Keratinocyte (primary cell): ENCODE measurements around the gene TP53BP1. TPM values are rescaled to one million over a fixed set of nuclear protein-coding genes. Genes with fewer than 3 reads are reported as not detected.

Source experiments
- DNase-seq: peaks from one replicate; pipeline ENCODE4 v3.0.0-alpha.2; 2011; ENCODE audit warnings: low read depth, missing footprints, low spot score
- FAIRE-seq: peaks from 2 replicates; lab custom pipeline; 2011; peaks lifted over from hg19 to GRCh38; lab: Jason Lieb, UNC
- H2AFZ ChIP-seq: 2 replicates; pipeline ENCODE4 v1.6.0; 2012; ENCODE audit warnings: low read length, control low read depth, inconsistent platforms; ENCODE audit not compliant: control insufficient read depth
- H3K27ac ChIP-seq: 2 replicates; pipeline ENCODE4 v1.5.1; 2011; ENCODE audit warnings: low read length; ENCODE audit not compliant: control insufficient read depth, insufficient read depth
- H3K27me3 ChIP-seq: 3 replicates; pipeline ENCODE4 v1.6.0; 2011; ENCODE audit warnings: low read length; ENCODE audit not compliant: control insufficient read depth, insufficient read depth; ENCODE audit errors: extremely low read depth
- H3K36me3 ChIP-seq, 2 experiments: 2 replicates in 1 of 2; 3 replicates in 1 of 2; pipeline ENCODE4 v1.5.1; 2011; ENCODE audit warnings: low read length in 2 of 2, mild to moderate bottlenecking in 1 of 2; ENCODE audit not compliant: control insufficient read depth in 2 of 2, insufficient read depth in 2 of 2; ENCODE audit errors: extremely low read depth in 1 of 2
- H3K4me1 ChIP-seq: 3 replicates; pipeline ENCODE4 v1.5.1; 2011; ENCODE audit warnings: low read length; ENCODE audit not compliant: control insufficient read depth, insufficient read depth; ENCODE audit errors: extremely low read depth
- H3K4me2 ChIP-seq: 3 replicates; pipeline ENCODE4 v1.6.0; 2011; ENCODE audit warnings: low read depth, low read length; ENCODE audit not compliant: control insufficient read depth, insufficient read depth; ENCODE audit errors: extremely low read depth
- H3K4me3 ChIP-seq, 3 experiments: fragments of 200-600 bp in 1 of 3; sonication (generic) in 1 of 3; 2 replicates in 2 of 3; 3 replicates in 1 of 3; pipeline ENCODE4 v1.5.1; 2011 to 2016; ENCODE audit warnings: low read length in 3 of 3, mild to moderate bottlenecking in 3 of 3, control low read depth in 2 of 3, inconsistent platforms in 1 of 3, low read depth in 1 of 3, mixed read lengths in 1 of 3, mixed run types in 1 of 3, moderate library complexity in 1 of 3; ENCODE audit not compliant: control insufficient read depth in 2 of 3, insufficient read depth in 2 of 3; ENCODE audit errors: extremely low read depth in 1 of 3
- H3K79me2 ChIP-seq: 2 replicates; pipeline ENCODE4 v1.6.0; 2012; ENCODE audit warnings: low read length; ENCODE audit not compliant: control insufficient read depth, insufficient read depth
- H3K9ac ChIP-seq: 3 replicates; pipeline ENCODE4 v1.6.0; 2011; ENCODE audit warnings: low read length; ENCODE audit not compliant: control insufficient read depth, insufficient read depth; ENCODE audit errors: extremely low read depth
- H3K9me1 ChIP-seq: 3 replicates; pipeline ENCODE4 v1.6.0; 2011; ENCODE audit warnings: low read length; ENCODE audit not compliant: control insufficient read depth, insufficient read depth; ENCODE audit errors: extremely low read depth
- H3K9me3 ChIP-seq: 2 replicates; pipeline ENCODE4 v1.5.1; 2012; ENCODE audit warnings: low read depth, low read length; ENCODE audit not compliant: control insufficient read depth
- H4K20me1 ChIP-seq: 3 replicates; pipeline ENCODE4 v1.6.0; 2011; ENCODE audit warnings: low read length; ENCODE audit not compliant: control insufficient read depth, insufficient read depth; ENCODE audit errors: extremely low read depth
- EZH2 ChIP-seq: IDR thresholded peaks from one replicate; pipeline ENCODE4 v1.6.1; 2012; ENCODE audit warnings: inconsistent platforms, mild to moderate bottlenecking, low read length, moderate library complexity
- dilution Hi-C: fragments of 300-500 bp; cut with MboI; formaldehyde crosslinking; loops from one replicate; pipeline ENCODE4 v1.7.0; 2020; ENCODE audit warnings: low sequenced_read_pairs; ENCODE audit not compliant: extremely low pct_ligation_motif_present
- polyA plus RNA-seq, 5 experiments: library from polyadenylated mRNA; depleted of rRNA in 3 of 5; stranded (reverse) in 3 of 5; stranded (forward) in 1 of 5; unstranded in 1 of 5; fragments of >200 nt; gene quantifications; 1 replicate in 1 of 5; 2 replicates in 3 of 5; 3 replicates in 1 of 5; pipeline versions ENCODE4 v1.2.1 to v1.2.3, GENCODE V29; 2011 to 2012; ENCODE audit warnings: missing spikeins in 2 of 5, low read depth in 1 of 5, low replicate concordance in 1 of 5
- TF ChIP-seq, protein P1 (sequence below), 3 experiments: IDR thresholded peaks in 1 of 3; conservative IDR thresholded peaks in 1 of 3; optimal IDR thresholded peaks in 1 of 3; 2 replicates in 2 of 3; 3 replicates in 1 of 3; pipeline versions ENCODE3 to v1.5.1; 2011; ENCODE audit warnings: low read length in 3 of 3, mild to moderate bottlenecking in 3 of 3, moderate library complexity in 2 of 3, control low read depth in 1 of 3, inconsistent platforms in 1 of 3; ENCODE audit not compliant: insufficient read depth in 2 of 3; ENCODE audit errors: extremely low read depth in 1 of 3

TP53BP1 gene
- polyA plus RNA-seq, 1 donor (not counting 4 experiments of a cell fraction or from before 2014, with no cell fraction given) = 30.7 TPM

DNA sequence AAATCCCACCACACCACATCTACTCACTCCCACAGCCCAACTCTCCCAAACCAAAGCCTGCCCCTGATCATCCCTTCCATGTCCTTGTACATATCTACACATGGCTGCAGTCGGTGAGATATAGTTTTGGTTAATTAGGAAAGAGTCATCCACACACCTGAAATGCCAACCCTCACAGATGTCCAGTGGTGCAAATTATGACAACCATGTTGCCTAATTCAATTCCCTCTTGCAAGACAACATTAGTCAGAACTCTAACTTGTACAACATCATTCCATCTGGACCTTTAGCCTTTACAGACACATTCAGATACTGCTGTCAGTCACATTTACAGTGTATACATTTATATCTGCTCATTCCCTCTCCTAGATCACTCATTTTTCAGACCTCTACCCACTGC is 80.9 kb downstream of the TP53BP1 start:
- TF ChIP-seq, protein P1, sequence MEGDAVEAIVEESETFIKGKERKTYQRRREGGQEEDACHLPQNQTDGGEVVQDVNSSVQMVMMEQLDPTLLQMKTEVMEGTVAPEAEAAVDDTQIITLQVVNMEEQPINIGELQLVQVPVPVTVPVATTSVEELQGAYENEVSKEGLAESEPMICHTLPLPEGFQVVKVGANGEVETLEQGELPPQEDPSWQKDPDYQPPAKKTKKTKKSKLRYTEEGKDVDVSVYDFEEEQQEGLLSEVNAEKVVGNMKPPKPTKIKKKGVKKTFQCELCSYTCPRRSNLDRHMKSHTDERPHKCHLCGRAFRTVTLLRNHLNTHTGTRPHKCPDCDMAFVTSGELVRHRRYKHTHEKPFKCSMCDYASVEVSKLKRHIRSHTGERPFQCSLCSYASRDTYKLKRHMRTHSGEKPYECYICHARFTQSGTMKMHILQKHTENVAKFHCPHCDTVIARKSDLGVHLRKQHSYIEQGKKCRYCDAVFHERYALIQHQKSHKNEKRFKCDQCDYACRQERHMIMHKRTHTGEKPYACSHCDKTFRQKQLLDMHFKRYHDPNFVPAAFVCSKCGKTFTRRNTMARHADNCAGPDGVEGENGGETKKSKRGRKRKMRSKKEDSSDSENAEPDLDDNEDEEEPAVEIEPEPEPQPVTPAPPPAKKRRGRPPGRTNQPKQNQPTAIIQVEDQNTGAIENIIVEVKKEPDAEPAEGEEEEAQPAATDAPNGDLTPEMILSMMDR (optimal IDR thresholded peaks at IDR 0.05 in 1 of 3, IDR thresholded peaks at IDR 0.05 in 1 of 3, conservative IDR thresholded peaks at IDR 0.05 in 1 of 3; ENCODE audit: extremely low read depth in 1 of 3, insufficient read depth in 2 of 3, low read length in 3 of 3) = no peak
- no peak for TF ChIP-seq EZH2
- Histone ChIP-seq H4K20me1 (no peaks in the 10 kb centered on the region), H3K4me3 (no peak overlapping the region), H3K4me2 (no peak overlapping the region), H3K9ac (no peak overlapping the region), H3K4me1 (no peaks in the 10 kb centered on the region), H3K27ac (no peak overlapping the region), H2AFZ (no peak overlapping the region), H3K9me3 (no peaks in the 10 kb centered on the region), H3K36me3 (peaks cover 29 to 31% of the 10 kb centered on the region in 2 experiments), H3K27me3 (no peaks in the 10 kb centered on the region), H3K79me2 (no peaks in the 10 kb centered on the region), H3K9me1 (no peaks in the 10 kb centered on the region)
- FAIRE-seq (no peak), DNase-seq (no peak)
- dilution Hi-C loops = no loop called here

- Histone ChIP-seq H2AFZ (no peak overlapping the region), H3K4me2 (no peak overlapping the region), H3K9me3 (no peaks in the 10 kb centered on the region), H3K9me1 (no peaks in the 10 kb centered on the region), H3K27ac (no peak overlapping the region), H3K9ac (no peak overlapping the region), H4K20me1 (no peaks in the 10 kb centered on the region), H3K27me3 (no peaks in the 10 kb centered on the region), H3K4me1 (no peaks in the 10 kb centered on the region), H3K36me3 (peaks cover 28 to 37% of the 10 kb centered on the region in 2 experiments), H3K4me3 (no peak overlapping the region), H3K79me2 (no peaks in the 10 kb centered on the region)
- dilution Hi-C loops = no loop called here
- DNase-seq (no peak), FAIRE-seq (no peak)
- TF ChIP-seq, protein P1 (optimal IDR thresholded peaks at IDR 0.05 in 1 of 3, IDR thresholded peaks at IDR 0.05 in 1 of 3, conservative IDR thresholded peaks at IDR 0.05 in 1 of 3; ENCODE audit: extremely low read depth in 1 of 3, insufficient read depth in 2 of 3, low read length in 3 of 3) = no peak
- no peak for TF ChIP-seq EZH2
Measured at GRCh38 chr15:43410572-43411214, 82.3 kb downstream of the TP53BP1 start.
